ENCODE measurements around the gene RAB4A.

The RAB4A gene

GRCh38 chr1:229339086-229339485 lies 68.2 kb downstream of the RAB4A start:
- DNase-seq (ENCODE audit: low read depth): no peak

GRCh38 chr1:229339520-229339919 lies 68.6 kb downstream of the RAB4A start:
- DNase-seq (ENCODE audit: low read depth): no peak

GRCh38 chr1:229340496-229340895 lies 69.6 kb downstream of the RAB4A start:
- no peak for DNase-seq (ENCODE audit: low read depth)

GRCh38 chr1:229341774-229342655 lies 71.1 kb downstream of the RAB4A start:
- DNase-seq (ENCODE audit: low read depth): no peak

GRCh38 chr1:229342656-229343569 lies 72.0 kb downstream of the RAB4A start, which contains the start of gene CCSAP:
CCSAP (minus strand) TSS chr1:229343047; CDS start chr1:229342465, 582 bp downstream.
- no peak for DNase-seq (ENCODE audit: low read depth)

GRCh38 chr1:229344139-229344538 lies 73.2 kb downstream of the RAB4A start:
- no peak for DNase-seq (ENCODE audit: low read depth)

GRCh38 chr1:229344937-229345684 lies 74.2 kb downstream of the RAB4A start:
- no peak for DNase-seq (ENCODE audit: low read depth)

GRCh38 chr1:229347528-229347927 lies 76.6 kb downstream of the RAB4A start:
- no peak for DNase-seq (ENCODE audit: low read depth)

GRCh38 chr1:229349463-229350385 lies 78.8 kb downstream of the RAB4A start:
- DNase-seq (ENCODE audit: low read depth): no peak

- no peak for DNase-seq (ENCODE audit: low read depth)
These were observed 82.1 kb downstream of the RAB4A start for GRCh38 chr1:229352975-229353374.

GRCh38 chr1:229354226-229354625 lies 83.3 kb downstream of the RAB4A start:
- DNase-seq (ENCODE audit: low read depth): no peak
